GM19238 (cell line): ENCODE results near the gene SETX.

Source experiments
- DNase-seq: peaks from one replicate; pipeline ENCODE4 v3.0.0; 2011; ENCODE audit warnings: low spot score; ENCODE audit not compliant: insufficient read length

SETX gene

GRCh38 chr9:132240841-132241482 lies 113.8 kb downstream of the SETX start:
- DNase-seq, result peak; percentile 93

GRCh38 chr9:132239999-132240840 lies 114.6 kb downstream of the SETX start:
- no peak for DNase-seq

- DNase-seq, result no peak
Measured at GRCh38 chr9:132239518-132239917, 115.3 kb downstream of the SETX start.

GRCh38 chr9:132238992-132239391 lies 115.8 kb downstream of the SETX start:
- no peak for DNase-seq

- no peak for DNase-seq
Measured at GRCh38 chr9:132238026-132238972, 116.5 kb downstream of the SETX start.

GRCh38 chr9:132237481-132237880 lies 117.3 kb downstream of the SETX start:
- DNase-seq, result no peak

GRCh38 chr9:132236662-132237311 lies 118.0 kb downstream of the SETX start:
- no peak for DNase-seq

GRCh38 chr9:132235894-132236661 lies 118.7 kb downstream of the SETX start:
- DNase-seq, result peak; percentile 76

GRCh38 chr9:132235125-132235524 lies 119.7 kb downstream of the SETX start:
- DNase-seq, result no peak

GRCh38 chr9:132234535-132234934 lies 120.3 kb downstream of the SETX start:
- no peak for DNase-seq

GRCh38 chr9:132233138-132233537 lies 121.6 kb downstream of the SETX start:
- DNase-seq, result no peak

- no peak for DNase-seq
Measured at GRCh38 chr9:132232522-132232921, 122.3 kb downstream of the SETX start.

- no peak for DNase-seq
Measured at GRCh38 chr9:132231019-132231701, 123.6 kb downstream of the SETX start.

- DNase-seq, result no peak
Measured at GRCh38 chr9:132230605-132231004, 124.2 kb downstream of the SETX start.

GRCh38 chr9:132228062-132228461 lies 126.7 kb downstream of the SETX start:
- DNase-seq, result no peak

- no peak for DNase-seq
Measured at GRCh38 chr9:132226571-132227430, 128.0 kb downstream of the SETX start.

GRCh38 chr9:132224645-132225044 lies 130.1 kb downstream of the SETX start:
- no peak for DNase-seq

- no peak for DNase-seq
Measured at GRCh38 chr9:132221941-132222340, 132.8 kb downstream of the SETX start.

GRCh38 chr9:132218208-132218607 lies 136.6 kb downstream of the SETX start:
- DNase-seq, result no peak
